HG03439 (cell line): ENCODE results near the gene GPR107.

ENCODE experiments used
- ATAC-seq: cut with Tn5 transposase; IDR thresholded peaks from one replicate; pipeline ENCODE4 v1.9.1; 2021; ENCODE audit warnings: mild to moderate bottlenecking, moderate library complexity; ENCODE audit not compliant: unreplicated experiment

The GPR107 gene

DNA sequence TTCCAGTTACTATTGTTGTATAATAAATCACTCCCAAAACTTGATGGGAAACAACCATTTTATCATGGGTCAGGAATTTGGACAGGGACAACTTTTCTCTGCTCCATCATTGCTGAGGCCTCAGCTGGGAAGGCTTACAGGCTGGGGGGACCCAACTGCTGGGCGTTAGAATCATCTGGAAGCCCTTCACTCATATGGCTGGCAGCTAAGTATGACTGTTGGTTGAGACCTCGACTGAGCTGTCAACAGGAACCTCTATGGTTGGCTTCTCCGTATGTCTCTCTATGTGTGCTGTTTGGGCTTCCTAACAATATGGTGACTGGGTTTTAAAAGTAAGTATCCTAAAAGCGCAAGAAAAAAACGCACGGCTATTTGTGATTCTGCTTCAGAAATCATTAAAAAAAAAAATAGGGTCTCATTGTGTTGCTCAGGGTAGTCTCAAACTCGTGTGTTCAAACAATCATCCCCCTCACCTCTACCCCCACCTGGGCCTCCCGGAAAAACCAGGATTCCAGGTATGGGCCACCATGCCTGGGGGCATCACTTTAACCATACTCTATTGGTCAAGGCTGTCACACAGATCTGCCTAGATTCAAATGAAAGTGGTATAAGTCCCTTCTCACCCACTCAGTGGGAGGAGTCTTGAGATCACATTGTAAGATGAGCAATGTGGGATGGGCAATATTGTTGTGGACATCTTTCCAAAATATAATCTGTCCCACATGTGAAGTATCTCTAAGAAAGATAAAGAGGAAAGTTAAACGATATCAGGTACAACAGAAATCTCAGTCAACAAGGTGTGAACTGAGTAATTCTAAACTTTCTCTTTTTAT, 26.0 kb upstream of the GPR107 start:
- ATAC-seq: no peak

DNA sequence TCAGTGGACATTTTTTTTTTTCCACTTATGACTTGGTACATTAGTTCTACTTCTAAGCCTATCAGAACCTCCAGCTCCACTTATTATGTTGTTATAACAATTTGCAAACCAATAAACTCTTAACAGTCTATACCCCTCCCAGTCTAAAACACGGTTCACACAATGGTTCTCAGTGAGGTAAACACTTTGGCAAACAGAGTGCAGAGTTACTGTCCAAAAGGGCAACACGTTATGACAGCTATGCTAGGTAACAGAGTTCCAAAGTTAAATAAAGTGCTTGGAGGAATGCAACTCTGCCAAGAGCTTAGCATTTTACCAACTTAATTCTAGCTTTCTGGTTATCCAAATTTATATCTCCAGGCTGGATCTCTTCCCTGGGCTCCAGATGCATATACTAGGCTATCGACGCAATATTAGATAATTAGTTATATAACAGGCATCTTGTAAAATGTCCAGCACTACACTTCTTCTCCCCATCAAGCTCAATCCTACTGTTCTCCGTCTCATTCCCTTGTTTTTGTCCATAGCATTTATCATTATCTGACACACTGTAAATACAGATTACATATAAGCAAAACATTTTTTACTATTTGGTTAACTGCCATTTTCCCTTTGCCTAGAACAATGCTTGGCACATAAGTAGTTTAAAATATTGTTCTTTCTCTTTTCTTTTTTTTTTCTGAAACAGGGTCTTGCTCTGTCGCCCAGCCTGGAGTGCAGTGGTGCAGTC, 25.0 kb upstream of the GPR107 start:
- ATAC-seq: no peak

DNA sequence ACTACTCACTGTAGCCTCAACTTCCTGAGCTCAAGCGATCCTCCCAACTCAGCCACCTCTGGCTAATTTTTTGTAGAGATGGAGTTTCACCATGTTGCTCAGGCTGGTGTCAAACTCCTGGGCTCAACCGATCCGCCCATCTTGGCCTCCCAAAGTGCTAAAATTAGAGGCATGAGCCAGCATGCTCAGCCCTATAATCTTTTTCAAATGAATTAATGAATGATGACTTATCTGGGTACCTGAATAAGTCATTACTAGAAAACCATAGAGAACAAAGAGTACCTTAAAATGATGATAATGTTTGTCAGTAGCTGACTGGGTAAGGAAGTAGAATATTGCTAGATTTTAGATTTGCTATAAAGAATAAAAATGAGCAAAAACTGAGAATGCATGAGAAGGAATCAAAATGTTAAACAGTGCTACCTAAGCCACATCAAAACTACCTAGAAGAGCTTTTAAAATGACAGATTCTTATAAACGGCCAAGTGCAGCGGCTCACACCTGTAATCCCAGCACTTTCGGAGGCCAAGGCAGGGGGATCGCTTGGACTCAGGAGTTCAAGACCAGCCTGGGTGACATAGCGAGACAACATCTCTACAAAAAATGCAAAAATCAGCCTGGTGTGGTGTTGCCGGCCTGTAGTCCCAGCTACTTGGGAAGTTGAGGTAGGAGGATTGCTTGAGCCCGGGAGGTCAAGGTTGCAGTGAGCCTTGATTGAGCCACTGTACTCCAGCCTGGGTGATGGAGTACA, 24.3 kb upstream of the GPR107 start:
- no peak for ATAC-seq

DNA sequence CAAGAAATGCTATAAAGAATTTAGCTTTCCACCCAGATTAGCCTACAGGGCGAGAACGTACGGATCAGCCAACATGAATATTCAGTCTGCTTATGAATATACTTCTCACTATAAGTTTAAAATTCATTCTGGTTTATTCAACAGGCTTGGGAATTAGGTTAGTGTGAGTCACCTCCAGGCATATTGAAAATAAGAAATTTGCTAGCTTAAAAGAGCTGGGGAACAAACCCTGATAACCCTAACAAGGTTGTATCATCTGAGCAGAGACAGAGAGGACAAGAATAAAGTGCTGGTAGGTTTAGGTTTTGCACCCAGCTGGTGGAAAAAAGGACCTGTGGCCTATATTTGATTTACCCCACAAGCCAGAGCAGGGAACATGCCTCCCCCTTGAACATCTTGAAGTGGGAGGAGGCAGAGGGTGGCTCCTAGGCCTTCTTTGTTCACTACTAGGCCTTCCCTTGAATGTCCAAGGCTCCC, 23.0 kb upstream of the GPR107 start:
- ATAC-seq: no peak

DNA sequence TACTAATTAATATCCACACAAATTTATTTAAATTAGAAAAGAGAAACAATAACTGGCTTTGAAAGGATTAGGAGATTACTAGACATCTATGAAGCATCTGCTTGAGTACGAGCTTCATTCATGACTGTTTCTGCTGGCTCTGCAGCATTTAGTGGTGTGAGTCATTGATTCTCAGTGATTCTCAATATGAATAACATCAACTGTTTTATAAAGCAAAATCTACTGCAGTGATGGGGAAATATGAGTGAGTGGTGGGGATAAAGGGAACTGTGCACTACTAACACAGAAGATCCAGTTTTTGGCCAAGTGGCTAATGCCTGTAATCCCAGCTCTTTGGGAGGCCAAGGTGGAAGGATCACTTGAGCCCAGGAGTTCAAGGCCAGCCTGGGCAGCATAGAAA, 19.1 kb upstream of the GPR107 start:
- ATAC-seq: no peak

DNA sequence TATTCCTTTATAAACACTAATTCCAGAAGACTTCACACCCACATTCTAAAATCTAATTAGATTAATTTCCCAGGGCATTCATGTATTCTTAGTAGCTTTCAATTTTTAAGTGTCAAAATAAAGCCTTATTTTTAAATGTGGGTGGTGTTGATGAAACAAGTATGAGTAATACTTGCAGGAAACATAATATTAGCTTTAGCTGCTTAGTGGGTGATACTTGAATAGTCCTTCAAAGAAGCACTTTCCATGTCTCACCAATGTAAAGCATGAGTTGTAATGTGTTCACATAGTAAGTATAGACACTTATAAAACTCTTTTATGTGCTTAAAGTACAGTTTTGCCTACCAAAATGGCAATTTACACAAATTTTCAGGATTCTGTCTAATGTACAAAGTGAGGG, 17.6 kb upstream of the GPR107 start:
- ATAC-seq: no peak

DNA sequence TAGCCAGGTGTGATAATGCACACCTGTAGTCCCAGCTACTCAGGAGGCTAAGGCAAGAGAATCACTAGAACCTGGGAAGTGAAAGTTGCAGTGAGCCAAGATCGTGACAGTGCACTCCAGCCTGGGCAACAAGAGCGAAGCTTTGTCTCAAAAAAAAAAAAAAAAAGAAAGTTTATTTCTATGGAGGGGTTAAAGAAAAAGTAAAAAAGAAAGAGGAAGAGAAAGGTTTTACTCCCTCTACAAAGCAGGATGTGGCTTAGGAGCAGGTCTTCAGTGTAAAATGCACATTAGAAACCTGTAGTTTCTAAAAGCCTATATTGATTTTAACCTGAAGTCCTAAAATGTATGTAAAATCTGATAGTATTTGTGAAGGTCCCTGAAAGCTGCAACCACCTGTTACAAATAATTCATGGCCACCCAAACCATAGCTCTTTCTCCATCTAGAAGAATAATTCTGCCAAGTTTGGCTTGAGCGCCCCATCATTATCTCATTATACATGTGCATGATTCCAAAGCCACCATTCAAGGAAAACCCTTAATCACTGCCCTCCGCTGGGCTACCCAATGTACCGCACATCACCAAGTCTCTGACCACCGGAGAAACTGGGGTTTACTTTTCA, 14.1 kb upstream of the GPR107 start:
- no peak for ATAC-seq

DNA sequence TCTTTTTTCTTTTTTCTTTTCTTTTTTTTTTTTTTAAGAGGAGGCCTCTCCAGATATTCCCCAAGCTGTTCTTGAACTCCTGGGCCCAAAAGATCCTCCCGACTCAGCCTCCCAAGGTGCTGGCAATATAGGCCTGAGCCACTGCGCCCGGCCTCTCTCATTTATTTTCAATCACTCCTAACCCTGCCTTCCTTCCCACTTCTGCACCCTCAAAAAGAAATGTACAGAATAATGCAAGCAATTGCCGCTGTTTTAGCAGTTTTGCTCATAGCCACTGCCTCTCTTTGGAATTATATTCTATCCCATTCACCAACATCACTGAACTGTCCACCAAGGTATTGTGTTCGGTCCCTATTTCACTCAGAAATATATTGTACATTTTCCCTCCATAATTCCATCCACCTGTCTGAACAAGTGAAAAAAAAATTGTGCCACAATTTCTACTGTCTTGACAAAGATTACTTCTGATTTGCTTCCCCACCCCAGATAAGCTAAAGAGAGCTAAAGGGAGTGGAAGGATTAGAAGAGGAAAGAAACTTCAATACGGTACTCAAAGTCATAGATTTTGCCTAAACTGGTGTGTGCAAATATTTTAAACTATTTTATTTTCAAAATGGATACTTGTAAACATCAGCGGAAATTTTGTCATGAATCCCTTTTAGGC, 12.6 kb upstream of the GPR107 start:
- no peak for ATAC-seq

DNA sequence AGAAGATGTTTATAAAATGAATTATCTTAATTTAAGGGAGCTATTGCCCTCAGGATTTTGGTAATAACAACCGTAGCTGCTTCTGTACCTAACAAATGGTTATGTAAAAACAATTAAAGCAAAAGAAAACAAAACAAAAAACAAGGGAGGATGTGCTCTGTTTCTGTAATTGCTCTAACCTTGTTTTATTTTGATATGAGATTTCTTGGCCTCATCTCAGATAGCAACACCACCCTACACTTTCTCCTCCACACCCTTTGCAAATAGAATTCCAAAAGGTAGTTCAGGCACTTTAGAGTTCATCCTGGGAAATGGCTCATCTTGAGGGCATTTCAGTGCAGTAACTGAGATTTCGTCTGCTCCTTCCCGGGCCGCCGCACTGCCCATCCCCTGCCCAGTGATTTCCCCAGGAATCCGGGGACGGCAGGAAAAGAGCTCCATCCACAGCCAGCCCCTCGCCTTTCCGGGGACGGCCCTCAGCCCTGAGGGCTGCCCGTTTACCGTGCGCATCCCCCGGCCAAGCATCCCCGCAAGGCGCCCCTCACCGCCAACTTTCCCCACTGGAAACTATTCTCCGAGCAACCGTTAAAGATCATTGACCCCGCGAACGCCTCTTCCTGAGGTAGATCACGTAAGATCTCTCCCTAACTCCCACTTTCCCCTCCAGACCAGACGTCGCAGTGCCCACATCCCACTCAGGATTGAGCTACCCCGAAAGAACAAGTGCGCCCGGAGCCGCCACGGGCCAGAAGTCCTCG, 11.9 kb upstream of the GPR107 start:
- no peak for ATAC-seq

DNA sequence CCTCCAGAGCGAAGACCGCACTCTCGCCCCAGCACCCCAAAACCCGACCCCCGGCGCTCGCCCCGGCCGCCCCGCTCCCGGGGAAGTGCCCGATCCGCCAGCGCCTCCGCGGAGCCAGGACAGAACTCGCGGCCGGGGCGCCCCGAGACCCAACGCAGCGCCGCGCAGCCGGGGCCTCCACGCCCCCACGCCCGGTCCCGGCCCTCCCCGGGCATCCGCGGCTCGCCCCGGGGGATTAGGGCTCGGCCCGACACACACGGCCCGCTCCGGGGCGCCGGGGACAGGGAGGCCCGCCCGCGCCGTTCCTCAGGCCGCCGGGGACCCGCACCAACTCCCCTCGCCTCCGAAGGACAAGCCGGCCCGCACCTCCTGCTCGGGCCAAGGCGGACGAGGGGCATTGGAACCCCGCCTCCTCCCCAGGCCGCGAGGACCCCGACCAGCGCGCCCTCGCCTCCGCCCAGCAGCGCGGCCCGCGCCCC, 11.3 kb upstream of the GPR107 start:
- ATAC-seq: no peak

DNA sequence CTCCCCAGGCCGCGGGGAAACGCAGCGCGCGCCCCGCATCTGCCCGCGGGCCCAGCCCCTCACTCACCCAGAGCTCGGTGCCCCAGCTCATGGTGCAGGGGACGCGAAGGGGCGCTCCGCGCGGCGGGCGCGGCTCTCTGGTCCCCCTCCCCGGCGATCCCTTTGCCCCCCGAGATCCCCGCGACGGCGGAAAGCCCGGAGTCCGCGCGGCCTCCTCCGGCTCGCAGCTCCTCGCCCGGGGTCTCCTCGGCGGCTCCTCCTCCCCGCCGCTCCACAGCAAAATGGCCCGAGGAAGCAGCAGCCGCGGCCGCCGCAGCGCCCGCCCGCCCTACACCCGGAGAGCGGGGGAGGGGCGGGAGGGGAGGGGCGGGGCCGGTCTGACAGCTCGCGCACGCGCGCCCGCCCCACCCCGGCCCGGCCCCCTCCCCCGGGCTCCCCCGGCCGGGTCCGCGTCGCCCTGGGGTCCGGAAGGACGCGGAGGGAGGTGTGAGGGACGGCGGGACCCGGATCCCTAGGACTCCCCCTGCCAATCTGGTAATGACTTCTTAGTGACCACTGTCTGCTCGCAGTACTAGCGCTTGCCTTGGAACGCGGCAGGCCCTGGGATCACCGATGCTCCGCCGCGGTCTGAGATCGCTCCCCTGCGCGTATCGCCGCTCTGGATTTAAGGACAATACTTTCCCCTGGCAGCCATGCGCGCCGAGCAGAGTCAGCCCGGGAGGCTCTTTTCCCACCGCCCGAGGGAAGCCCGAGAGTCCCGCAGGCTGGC, 10.6 kb upstream of the GPR107 start, which contains the start of gene FNBP1:
FNBP1 (minus strand) TSS at position 305 of the 769 bp plus-strand sequence; CDS start at position 91, 214 bp downstream.
- ATAC-seq: peak; percentile 25

DNA sequence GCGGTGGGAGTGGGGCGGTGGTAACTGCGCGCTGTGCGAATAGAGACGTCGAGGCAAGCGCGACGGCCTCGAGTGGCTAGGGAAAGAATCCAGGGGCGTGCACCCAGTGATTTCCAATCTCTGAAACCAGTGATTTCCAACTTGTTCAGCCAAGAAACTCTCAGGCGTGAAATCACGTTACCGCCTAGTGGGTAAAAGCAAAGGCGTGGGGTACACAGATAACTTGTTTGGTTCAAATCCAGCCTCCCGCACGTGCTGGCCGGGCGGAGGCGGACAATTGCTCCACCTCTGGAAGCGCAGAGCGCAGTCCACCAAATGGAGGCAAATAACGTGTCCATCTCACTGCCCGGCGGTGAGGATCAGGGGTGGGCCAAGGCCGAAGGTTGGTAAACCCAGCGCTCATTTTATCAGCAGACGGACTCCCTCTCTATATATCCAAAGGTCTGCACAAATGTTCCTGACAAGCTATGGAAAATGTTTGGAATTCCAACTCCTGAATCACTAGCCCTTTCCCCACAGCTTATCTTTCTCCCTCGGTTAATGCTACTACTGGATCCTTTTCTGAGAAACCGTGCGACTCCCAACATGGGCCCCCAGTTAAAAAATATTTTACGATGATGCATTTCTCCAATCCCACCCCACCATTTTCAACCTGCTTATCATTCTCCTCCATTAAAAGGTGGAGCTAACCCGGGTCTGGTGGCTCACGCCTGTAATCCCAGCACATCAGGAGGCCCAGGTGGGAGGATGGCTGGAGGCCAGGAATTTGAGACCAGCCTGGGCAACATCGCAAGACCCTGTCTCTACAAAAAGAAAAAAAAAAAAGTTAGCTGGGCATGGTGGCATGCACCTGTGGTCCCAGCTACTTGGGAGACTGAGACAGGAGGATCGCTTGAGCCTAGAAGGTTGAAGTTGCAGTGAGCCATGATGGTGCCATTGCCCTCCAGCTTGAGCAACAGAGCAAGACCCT, 9.8 kb upstream of the GPR107 start:
- ATAC-seq: no peak

DNA sequence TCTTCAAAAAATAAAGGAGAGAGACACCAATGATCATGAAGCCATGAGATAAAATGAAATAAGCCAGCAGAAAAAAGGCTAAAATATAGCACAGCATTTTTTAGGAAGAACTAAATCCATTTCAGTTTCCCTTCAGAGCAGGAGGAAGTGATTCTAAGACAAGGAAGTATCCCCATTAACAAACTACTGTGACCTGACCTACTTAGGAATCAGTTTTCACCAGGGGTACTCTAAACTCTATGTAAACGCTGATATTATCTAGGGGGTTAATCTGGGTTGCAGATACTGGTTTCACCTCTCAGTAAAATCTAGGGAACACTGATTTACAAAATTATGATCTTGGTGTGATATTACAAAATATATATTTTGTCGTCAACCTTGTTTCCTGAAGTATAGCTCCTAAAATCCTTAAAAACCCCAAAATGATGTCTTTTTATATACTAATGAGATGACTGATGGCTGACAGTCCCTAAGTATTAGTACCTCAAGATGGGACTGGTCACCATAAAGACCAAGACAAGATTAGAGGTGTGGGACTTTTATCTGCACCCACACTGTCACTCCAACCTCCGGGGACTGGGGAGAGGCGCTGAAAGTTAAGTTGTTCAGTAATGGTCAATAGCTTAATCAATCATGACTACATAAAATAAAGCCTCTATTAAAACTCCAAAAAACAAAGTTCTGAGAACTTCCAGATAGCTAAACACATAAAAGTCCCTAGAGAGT, 7.8 kb upstream of the GPR107 start:
- no peak for ATAC-seq

DNA sequence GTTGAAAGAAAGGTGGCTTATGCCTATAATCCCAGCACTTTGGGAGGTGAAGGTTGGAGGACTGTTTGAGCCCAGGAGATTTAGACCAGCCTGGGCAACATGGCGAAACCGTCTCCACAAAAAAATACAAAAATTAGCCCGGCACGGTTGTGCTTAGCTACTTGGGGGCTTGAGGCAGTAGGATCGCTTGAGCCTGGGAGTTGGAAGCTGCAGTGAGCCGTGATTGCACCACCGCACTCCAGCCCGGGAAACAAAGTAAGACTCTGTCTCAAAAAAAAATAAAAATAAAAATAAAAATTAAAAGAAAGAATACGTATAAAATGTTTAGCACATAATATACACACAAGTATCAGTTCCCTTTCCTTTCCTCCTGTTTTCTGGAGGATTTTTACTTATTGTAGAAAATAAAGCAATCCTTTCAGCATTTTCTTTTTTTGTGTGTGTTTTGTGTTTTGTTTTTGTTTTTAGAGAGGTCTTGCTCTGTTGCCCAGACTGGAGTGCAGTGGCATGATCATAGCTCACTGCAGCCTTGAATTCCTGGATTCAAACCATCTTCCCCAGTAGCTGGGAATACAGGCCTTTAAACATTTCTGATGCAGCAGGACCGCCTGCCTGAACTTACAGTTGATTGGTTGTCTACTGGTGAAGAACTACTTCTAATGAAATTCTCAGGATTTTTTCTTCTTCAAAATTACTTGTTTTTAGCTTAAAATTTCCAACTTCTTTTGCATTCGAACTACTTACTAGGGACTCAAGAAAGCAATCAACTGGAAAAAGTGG, 4.1 kb upstream of the GPR107 start:
- no peak for ATAC-seq

DNA sequence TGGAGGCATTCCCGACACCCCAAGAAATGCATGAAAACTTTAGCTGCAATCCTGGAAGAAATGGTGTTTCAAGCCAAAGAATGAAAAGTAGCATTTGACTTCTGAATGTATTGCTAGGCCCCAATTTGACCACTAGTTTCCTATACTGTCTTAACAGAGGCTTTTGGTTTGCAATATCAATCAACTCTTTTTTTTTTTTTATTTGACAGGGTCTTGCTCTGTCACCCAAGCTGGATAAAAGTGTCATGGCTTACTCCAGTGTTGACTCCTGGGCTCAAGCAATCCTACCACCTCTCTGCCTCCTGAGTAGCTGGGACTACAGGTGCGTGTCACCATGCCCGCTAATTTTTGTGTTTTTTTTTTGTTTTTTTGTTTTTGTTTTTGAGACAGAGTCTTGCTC, 3.2 kb upstream of the GPR107 start:
- no peak for ATAC-seq

DNA sequence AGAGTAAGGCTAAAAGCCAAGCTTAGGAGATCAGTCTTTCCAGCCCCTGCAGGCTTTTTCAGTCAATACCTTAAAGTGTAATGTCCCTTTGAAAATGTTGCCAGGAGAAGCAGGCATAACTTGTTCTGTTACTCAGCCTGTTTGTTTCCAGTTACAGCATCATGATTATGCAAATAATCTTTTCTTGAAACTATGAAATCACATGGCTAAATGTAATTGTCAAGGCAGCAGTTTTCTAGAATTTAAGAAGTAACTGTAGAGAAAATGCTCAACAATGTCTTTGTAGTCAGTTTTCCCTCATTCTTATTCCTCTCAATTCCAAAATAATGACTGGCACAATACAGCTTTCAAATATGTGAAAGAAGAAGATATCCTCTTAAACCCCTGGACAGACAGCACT, 1.9 kb upstream of the GPR107 start:
- no peak for ATAC-seq
